NCI-H2081 treated with DMSO at 0.1 percent for 48 hours (cell line): ENCODE data around the gene SLC23A2.
"Not testable (repeated sequence)": the region's sequence is repeated elsewhere in the genome, so short reads cannot be mapped to it uniquely, and the experiment has no call there.

Experiments
- DNase-seq: peaks from one replicate; lab custom pipeline; 2025; lab: John Stamatoyannopoulos, UW

The SLC23A2 gene

DNA sequence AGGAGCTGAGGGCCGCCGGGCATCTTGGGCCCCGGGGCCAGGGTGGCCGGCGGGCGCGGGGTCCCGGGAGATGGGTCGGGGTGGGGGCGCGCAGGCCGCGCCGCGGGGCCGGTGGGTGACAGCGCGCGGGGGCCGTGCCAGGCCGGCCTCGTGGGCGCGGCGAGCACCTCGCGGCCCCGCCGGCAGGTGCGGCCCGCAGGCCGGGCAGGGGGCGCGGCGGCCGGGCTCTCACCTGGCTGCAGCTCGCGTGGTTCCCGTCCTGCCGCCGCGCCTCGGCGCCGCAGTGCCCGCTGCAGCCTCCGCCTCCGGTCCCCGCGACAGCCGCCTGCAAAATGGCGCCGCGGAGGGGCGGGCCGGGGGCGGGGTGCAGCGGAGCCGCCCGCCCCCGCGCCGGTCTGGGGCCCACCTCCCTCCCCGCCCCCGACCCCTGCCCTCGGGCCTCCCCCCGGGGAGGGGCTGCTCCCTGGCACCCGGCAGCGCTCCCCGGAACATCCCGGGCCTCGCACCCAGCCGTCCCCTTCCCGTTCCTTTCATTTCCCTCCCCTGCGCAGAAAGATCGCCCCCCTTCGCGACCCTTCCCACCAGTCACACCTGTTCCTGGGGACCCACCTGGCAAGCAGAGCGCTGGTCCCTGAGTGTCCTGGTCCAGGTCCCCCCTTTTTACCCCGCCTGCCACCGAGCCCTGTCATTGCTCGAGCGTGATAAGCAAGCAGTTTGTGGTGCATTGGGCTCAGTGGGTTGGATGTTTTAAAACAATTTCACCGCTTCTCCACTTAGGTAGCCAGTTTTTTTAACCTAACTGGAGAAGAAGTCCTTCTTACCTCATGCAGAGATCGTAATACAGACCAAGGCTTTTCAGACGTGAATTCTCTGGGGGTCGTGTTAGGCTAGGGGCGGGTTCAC is at the start of gene SLC23A2:
Gene SLC23A2, minus strand, starts transcription at position 337 of the 903 bp plus-strand sequence. CDS start 68,948 bp downstream, outside the sequence.
- no peak for DNase-seq

- no peak for DNase-seq
Measured at GRCh38 chr20:5046656-5047339, 45.5 kb upstream of the SLC23A2 start.

GRCh38 chr20:5045906-5046305 is 44.6 kb upstream of the SLC23A2 start:
- no peak for DNase-seq

GRCh38 chr20:5044075-5044620 is 42.8 kb upstream of the SLC23A2 start:
- DNase-seq, result no peak

- no peak for DNase-seq
Measured at GRCh38 chr20:5041433-5041832, 40.1 kb upstream of the SLC23A2 start.

DNA sequence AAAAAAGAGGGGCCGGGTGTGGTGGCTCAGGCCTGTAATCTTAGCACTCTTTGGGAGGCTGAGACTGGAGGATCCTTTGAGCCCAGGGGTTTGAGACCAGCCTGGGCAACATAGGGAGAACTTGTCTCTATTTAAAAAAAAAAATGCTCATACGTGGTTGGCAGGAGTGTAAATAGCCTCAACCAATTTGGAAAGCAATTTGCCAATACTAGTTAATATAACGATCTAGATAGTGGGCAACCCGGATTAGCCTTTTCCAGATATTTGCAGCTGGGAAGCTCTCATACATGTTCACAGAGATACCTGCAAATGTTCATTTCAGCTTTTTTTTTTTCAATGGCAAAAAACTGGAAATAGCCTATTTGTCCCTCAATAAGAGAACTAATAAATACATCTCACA is 39.0 kb upstream of the SLC23A2 start:
- DNase-seq, result no peak

DNA sequence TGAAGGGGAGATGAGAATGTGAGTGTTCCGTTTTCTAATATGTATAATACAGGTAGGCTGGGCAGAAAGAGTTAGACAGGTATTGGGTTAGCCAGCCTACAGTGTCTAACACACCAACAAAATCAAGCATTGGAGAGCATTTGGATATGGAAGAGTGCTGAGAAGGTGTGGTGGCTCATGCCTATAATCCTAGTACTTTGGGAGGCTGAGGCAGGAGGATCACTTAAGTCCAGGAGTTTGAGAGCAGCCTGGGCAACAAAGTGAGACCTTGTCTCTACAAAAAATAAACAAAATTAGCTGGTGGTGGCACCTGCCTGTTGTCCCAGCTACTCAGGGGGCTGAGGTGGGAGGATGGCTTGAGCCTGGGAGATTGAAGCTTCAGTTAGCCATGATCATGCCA is 38.6 kb upstream of the SLC23A2 start:
- DNase-seq, result no peak

DNA sequence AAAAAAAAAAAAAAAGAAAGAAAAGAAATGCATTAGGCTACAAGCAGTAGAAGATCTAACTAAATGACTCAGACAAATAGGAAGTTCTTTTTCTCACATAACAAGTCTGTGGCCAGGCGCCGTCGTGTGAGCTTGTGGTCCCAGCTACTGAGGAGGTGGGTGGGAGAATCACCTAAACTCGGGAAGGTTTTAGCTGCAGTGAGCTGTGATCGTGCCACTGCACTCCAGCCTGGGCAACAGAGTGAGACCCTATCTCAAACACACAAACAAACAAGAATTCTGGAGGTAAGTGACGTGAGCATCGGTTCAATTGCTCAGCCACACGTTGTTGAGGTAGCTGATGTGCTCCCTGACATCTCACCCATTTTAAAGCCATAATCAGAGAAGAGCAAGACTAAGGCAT is 37.9 kb upstream of the SLC23A2 start:
- no peak for DNase-seq

DNA sequence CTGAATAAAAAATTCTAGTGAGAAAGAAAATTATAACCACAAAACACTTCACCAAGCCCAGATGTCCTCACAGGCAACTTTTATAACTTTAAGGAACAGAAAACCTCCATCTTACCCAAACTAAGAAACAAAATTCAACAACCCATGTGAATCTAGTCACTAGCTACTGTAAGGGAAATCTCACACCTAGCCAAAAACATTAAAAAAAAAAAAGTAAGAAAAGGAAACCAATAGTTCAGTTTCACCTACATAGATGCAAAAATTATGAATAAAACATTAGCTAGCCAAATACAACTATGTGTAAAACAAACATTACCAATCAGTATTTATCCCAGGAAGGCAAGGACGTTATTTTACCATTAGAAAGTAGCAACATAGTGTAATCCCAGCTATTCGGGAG is 35.5 kb upstream of the SLC23A2 start:
- DNase-seq, result no peak

DNA sequence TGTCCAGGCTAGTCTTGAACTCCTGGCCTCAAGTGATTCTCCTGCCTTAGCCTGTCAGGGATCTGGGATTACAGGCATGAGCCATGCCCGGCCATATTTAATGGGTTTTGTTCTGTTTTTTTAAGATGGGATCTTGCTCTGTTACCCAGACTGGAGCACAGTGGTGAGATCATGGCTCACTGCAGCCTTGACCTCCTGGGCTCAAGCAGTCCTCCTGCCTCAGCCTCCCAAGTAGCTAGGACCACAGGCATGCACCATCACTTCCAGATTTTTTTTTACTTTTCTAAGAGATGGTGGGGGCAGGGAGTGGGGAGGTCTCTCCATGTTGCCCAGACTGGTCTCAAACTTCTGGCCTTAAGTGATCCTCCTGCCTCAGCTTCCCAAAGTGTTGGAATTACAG is 34.2 kb upstream of the SLC23A2 start:
- not testable (repeated sequence) for DNase-seq

DNA sequence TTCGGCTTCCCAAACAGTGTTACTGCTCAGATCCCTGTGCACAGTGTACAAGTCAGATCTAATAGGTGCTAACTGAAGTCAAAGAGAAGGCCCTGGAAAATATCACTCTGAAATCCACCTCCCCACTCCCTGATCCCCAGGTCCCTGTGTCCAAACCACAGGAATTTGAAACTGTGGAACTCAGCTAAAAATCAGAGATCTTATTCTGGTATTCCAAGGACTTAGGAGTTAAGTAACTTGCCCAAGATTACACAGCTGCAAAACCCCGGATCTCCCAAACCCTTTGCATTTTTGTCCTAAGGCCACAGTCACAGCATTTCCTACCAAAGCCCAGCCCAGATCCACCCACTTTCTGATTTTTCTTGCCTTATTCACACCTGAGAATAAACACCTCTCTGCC is 32.3 kb upstream of the SLC23A2 start:
- no peak for DNase-seq

DNA sequence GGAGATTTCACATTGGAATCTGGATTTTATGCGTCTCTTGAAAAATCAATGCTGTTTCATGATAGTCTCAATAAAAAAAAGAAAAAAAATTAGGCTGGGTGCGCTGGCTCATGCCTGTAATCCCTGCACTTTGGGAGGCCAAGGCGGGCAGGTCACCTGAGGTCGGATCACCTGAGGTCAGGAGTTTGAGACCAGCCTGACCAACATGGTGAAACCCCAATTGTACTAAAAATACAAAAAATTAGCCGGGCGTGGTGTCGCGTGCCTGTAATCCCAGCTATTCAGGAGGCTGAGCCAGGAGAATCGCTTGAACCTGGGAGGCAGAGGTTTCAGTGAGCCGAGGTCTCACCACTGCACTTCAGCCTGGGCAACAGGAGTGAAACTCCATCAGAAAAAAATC is 30.4 kb upstream of the SLC23A2 start:
- DNase-seq, result not testable (repeated sequence)

DNA sequence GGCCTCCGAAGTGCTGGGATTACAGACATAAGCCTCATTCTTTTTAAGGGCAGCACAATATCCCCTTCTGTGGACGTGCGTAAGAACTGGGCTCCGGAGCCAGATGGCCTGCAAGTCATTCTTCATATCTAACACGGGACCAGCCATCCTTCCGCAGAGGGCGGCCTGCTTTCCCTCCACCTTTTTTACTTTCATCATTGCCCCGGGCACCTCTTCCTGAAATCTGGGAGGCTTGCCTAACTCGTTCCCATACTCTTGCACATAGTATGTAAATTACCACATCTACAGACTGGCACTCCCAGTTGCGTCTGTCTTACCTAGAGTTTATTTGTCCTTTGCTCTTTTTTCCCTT is 29.9 kb upstream of the SLC23A2 start:
- no peak for DNase-seq

DNA sequence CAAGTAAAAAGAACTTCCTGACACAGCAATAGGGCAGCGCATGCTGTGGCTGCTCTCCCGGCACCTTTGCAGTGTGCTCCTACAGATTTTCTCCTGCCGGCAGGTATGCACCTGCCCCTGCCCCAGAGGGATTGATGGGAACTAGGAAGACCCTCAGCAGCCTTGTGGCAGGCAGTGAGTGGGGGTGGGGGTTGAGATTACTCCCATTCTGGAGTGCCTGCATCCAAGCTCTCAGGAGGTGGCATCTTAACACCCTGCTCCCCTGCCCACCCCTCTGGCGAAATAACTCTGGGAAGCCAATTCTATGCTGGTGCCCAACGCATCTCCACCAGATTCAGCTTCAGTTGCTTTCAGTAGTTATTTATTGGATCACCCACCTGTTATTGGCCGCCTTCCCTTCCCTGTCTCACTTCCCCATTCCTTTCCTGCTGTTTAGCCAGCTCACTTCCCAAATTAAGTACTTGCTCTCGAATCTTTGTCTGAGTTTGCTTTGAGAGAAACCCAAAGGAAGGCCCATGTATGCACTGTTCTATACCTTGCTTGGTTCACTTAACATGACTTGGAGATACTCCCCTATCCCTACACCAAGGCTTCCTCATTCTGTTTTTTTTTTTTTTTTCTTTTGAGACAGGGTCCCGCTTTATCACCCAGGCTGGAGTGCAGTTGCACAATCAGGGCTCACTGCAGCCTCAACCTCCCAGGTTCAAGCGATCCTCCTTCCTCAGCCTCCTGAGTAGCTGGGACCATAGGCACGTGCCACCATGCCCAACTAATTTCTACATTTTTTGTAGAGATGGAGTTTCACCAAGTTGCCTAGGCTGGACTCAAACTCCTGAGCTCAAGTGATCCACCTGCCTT is 29.3 kb upstream of the SLC23A2 start:
- DNase-seq, result no peak

DNA sequence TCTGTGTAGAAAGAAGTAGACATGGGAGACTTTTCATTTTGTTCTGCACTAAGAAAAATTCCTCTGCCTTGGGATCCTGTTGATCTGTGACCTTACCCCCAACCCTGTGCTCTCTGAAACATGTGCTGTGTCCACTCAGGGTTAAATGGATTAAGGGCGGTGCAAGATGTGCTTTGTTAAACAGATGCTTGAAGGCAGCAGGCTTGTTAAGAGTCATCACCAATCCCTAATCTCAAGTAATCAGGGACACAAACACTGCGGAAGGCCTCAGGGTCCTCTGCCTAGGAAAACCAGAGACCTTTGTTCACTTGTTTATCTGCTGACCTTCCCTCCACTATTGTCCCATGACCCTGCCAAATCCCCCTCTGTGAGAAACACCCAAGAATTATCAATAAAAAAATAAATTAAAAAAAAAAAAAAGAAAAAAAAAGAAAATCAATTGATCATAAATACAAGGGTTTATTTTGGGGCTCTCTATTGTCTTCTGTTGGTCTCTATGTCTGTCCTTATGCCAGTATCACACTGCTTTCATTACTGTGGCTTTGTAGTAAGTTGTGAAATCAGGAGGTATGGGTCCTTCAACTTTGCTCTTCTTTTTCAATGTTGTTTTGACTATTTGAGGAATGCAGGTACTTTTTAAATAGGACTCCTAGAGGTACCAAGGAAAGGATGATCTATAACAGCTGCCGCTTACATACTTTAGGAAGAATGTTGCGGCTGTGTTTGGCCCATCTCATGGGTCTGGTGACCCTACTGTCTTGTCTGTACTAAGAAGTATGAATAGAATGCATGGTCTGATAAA is 27.1 kb upstream of the SLC23A2 start:
- DNase-seq, result not testable (repeated sequence)

GRCh38 chr20:5024982-5025381 is 23.7 kb upstream of the SLC23A2 start:
- DNase-seq, result no peak

DNA sequence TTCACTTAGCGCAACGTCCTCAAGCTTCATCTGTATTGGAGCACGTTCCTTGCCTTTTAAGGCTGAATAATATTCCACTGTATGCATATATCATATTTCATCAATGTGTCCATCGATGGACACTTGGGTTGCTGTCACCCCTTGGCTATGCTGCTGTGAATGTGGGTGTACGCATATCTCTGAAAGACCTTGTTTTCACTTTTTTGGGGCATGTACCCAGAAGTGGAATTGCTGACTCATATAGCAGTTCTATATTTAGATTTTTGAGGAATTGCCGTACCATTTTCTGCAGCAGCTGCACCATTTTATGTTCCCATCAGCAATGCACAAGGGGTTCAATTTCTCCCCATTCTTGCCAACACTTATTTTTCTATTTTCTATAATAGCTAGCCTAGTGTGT is 22.8 kb upstream of the SLC23A2 start:
- no peak for DNase-seq

DNA sequence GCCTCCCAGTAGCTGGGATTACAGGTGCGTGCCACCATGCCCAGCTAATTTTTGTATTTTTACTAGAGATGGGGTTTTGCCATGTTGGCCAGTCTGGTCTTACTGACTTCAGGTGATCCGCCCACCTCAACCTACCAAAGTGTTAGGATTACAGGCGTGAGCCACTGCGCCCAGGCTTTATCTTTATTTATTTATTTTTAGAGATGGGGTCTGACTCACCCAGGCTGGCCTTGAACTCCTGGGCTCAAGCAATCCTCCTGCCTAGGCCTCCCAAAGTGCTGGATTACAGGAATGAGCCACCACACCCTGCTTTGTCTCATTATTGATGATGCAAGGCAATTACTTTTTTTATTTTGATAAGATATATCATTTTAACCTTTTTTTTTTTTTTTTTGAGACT is 21.9 kb upstream of the SLC23A2 start:
- not testable (repeated sequence) for DNase-seq

- DNase-seq, result no peak
Measured at GRCh38 chr20:5020760-5021159, 19.4 kb upstream of the SLC23A2 start.

- no peak for DNase-seq
Measured at GRCh38 chr20:5013682-5014447, 12.6 kb upstream of the SLC23A2 start.

- DNase-seq, result no peak
Measured at GRCh38 chr20:5008759-5009158, 7.4 kb upstream of the SLC23A2 start.
